Measurements from ENCODE around the gene PALMD.

PALMD gene

GRCh38 chr1:99740141-99740540, 94.2 kb downstream of the PALMD start:
- no peak for DNase-seq (ENCODE audit: low read depth, low spot score)
- Histone ChIP-seq H3K4me1 (ENCODE audit: control insufficient read depth, insufficient read depth, low read length) (no peaks in the 10 kb centered on the region), H3K4me3 (ENCODE audit: low read length) (no peak overlapping the region), H3K36me3 (ENCODE audit: control insufficient read depth, insufficient read depth, low read length) (no peaks in the 10 kb centered on the region), H3K9me3 (ENCODE audit: control insufficient read depth, insufficient read depth, low read length) (no peaks in the 10 kb centered on the region), H3K27me3 (ENCODE audit: control insufficient read depth, insufficient read depth, low read length) (no peaks in the 10 kb centered on the region), H3K27ac (ENCODE audit: low read length) (no peak overlapping the region)
- no CpG with 5 or more reads among the region's 1 CpG for WGBS (ENCODE audit: insufficient coverage, insufficient read length)

Measured in iPS DF 6.9 (cell line).